H9 (cell line): ENCODE data around the gene PSMB7. TPM values are rescaled to one million over a fixed set of nuclear protein-coding genes. Genes with fewer than 3 reads are reported as not detected.

Experiments used
- DNase-seq: peaks from one replicate; pipeline ENCODE4 v3.0.0-alpha.2; 2017
- H2AFZ ChIP-seq: one replicate; pipeline ENCODE4 v1.6.1; 2013; ENCODE audit warnings: mild to moderate bottlenecking, low read length, control low read depth, moderate library complexity
- H2AK5ac ChIP-seq: 2 replicates; pipeline ENCODE4 v1.6.1; 2013; ENCODE audit warnings: low read length, control low read depth, mixed read lengths; ENCODE audit not compliant: insufficient read length
- H2BK120ac ChIP-seq: one replicate; pipeline ENCODE4 v1.6.1; 2013; ENCODE audit warnings: low read depth, mild to moderate bottlenecking, low read length, control low read depth, inconsistent platforms; ENCODE audit not compliant: poor library complexity, severe bottlenecking
- H2BK12ac ChIP-seq: 2 replicates; pipeline ENCODE4 v1.6.1; 2013; ENCODE audit warnings: low read length, control low read depth, mixed read lengths, low read depth; ENCODE audit not compliant: insufficient read length
- H2BK15ac ChIP-seq: 2 replicates; pipeline ENCODE4 v1.6.1; 2013; ENCODE audit warnings: low read depth, low read length, control low read depth
- H2BK20ac ChIP-seq: one replicate; pipeline ENCODE4 v1.6.1; 2013; ENCODE audit warnings: low read depth, mild to moderate bottlenecking, low read length, control low read depth, inconsistent platforms; ENCODE audit not compliant: poor library complexity, severe bottlenecking
- H2BK5ac ChIP-seq: 2 replicates; pipeline ENCODE4 v1.6.1; 2013; ENCODE audit warnings: low read length, control low read depth, mixed read lengths; ENCODE audit not compliant: insufficient read length
- H3K14ac ChIP-seq: 2 replicates; pipeline ENCODE4 v1.6.1; 2013; ENCODE audit warnings: low read length, control low read depth; ENCODE audit not compliant: insufficient read depth
- H3K18ac ChIP-seq: 2 replicates; pipeline ENCODE4 v1.6.1; 2013; ENCODE audit warnings: low read depth, mild to moderate bottlenecking, mixed read lengths, low read length, control low read depth; ENCODE audit not compliant: insufficient read length
- H3K23ac ChIP-seq: 2 replicates; pipeline ENCODE4 v1.6.1; 2013; ENCODE audit warnings: low read length, control low read depth, mixed read lengths, low read depth; ENCODE audit not compliant: insufficient read length
- H3K23me2 ChIP-seq: 2 replicates; pipeline ENCODE4 v1.6.1; 2013; ENCODE audit warnings: low read depth, mild to moderate bottlenecking, mixed read lengths, low read length, control low read depth; ENCODE audit not compliant: insufficient read length, poor library complexity, severe bottlenecking
- H3K27ac ChIP-seq: 2 replicates; pipeline ENCODE4 v1.5.1; 2013; ENCODE audit warnings: low read length, control low read depth, mixed read lengths, low read depth; ENCODE audit not compliant: insufficient read length
- H3K27me3 ChIP-seq: 2 replicates; pipeline ENCODE4 v1.6.1; 2013; ENCODE audit warnings: low read length, control low read depth, inconsistent platforms; ENCODE audit not compliant: insufficient read depth
- H3K4ac ChIP-seq: 2 replicates; pipeline ENCODE4 v1.6.1; 2013; ENCODE audit warnings: low read depth, mild to moderate bottlenecking, control low read depth, inconsistent platforms, low read length, moderate library complexity
- H3K4me1 ChIP-seq: 2 replicates; pipeline ENCODE4 v1.6.1; 2013; ENCODE audit warnings: low read length, control low read depth, inconsistent platforms; ENCODE audit not compliant: insufficient read depth
- H3K4me2 ChIP-seq: 2 replicates; pipeline ENCODE4 v1.6.1; 2013; ENCODE audit warnings: low read length, control low read depth, mixed read lengths; ENCODE audit not compliant: insufficient read length, insufficient read depth
- H3K56ac ChIP-seq: 2 replicates; pipeline ENCODE4 v1.6.1; 2013; ENCODE audit warnings: low read depth, mild to moderate bottlenecking, mixed read lengths, low read length, control low read depth; ENCODE audit not compliant: insufficient read length
- H3K79me1 ChIP-seq: 2 replicates; pipeline ENCODE4 v1.6.1; 2013; ENCODE audit warnings: low read depth, mild to moderate bottlenecking, moderate library complexity, low read length, control low read depth, inconsistent platforms; ENCODE audit not compliant: insufficient read depth, poor library complexity, severe bottlenecking
- H3K79me2 ChIP-seq: 2 replicates; pipeline ENCODE4 v1.6.1; 2013; ENCODE audit warnings: low read length, control low read depth, inconsistent platforms; ENCODE audit not compliant: insufficient read depth
- H3K9ac ChIP-seq: 2 replicates; pipeline ENCODE4 v1.6.1; 2013; ENCODE audit warnings: low read length, control low read depth, mixed read lengths; ENCODE audit not compliant: insufficient read length; ENCODE audit errors: extremely low read depth
- H3K9me3 ChIP-seq: one replicate; pipeline ENCODE4 v1.6.1; 2013; ENCODE audit warnings: low read depth, low read length, inconsistent platforms; ENCODE audit not compliant: control insufficient read depth
- H3T11ph ChIP-seq: one replicate; pipeline ENCODE4 v1.6.1; 2013; ENCODE audit warnings: mild to moderate bottlenecking, low read length, control low read depth, inconsistent platforms
- H4K20me1 ChIP-seq: one replicate; pipeline ENCODE4 v1.6.1; 2013; ENCODE audit not compliant: control insufficient read depth, insufficient read length, insufficient read depth
- H4K5ac ChIP-seq: 2 replicates; pipeline ENCODE4 v1.6.1; 2013; ENCODE audit warnings: low read depth, mild to moderate bottlenecking, mixed read lengths, low read length, control low read depth; ENCODE audit not compliant: insufficient read length
- H4K8ac ChIP-seq: replicated peaks from 2 replicates; pipeline ENCODE4 v1.6.1; 2013; ENCODE audit warnings: low read length, control low read depth, mixed read lengths, low read depth; ENCODE audit not compliant: insufficient read length
- H4K91ac ChIP-seq: 2 replicates; pipeline ENCODE4 v1.6.1; 2013; ENCODE audit warnings: low read depth, mild to moderate bottlenecking, moderate library complexity, mixed read lengths, low read length, control low read depth; ENCODE audit not compliant: insufficient read length
- H3K27ac Mint-ChIP-seq, 3 experiments: 2 replicates in 2 of 3; 3 replicates in 1 of 3; pipeline ENCODE4 v1.8.0; 2020 to 2021; ENCODE audit warnings: mixed read lengths in 3 of 3, mild to moderate bottlenecking in 1 of 3, moderate library complexity in 1 of 3
- H3K27me3 Mint-ChIP-seq: 2 replicates; pipeline ENCODE4 v1.8.0; 2021; ENCODE audit warnings: low read depth, mild to moderate bottlenecking, moderate library complexity, mixed read lengths
- H3K36me3 Mint-ChIP-seq, 3 experiments: 2 replicates in 2 of 3; 3 replicates in 1 of 3; pipeline ENCODE4 v1.8.0; 2020 to 2021; ENCODE audit warnings: low read depth in 3 of 3, mixed read lengths in 3 of 3; ENCODE audit not compliant: insufficient read depth in 1 of 3
- H3K4me1 Mint-ChIP-seq, 2 experiments: 2 replicates each; pipeline ENCODE4 v1.8.0; 2020; ENCODE audit warnings: mixed read lengths in 2 of 2
- H3K4me3 Mint-ChIP-seq, 2 experiments: 2 replicates in 1 of 2; 3 replicates in 1 of 2; pipeline ENCODE4 v1.8.0; 2020 to 2021; ENCODE audit warnings: mild to moderate bottlenecking in 2 of 2, mixed read lengths in 2 of 2, moderate library complexity in 1 of 2
- H3K9me3 Mint-ChIP-seq, 2 experiments: 2 replicates in 1 of 2; 3 replicates in 1 of 2; pipeline ENCODE4 v1.8.0; 2020; ENCODE audit warnings: mild to moderate bottlenecking in 2 of 2, mixed read lengths in 2 of 2, moderate library complexity in 1 of 2
- CTCF ChIP-seq: fragments of 200-600 bp; sonication (generic); conservative IDR thresholded peaks from 3 replicates; pipeline ENCODE4 v1.8.0; 2021; ENCODE audit warnings: antibody characterized with exemption, mild to moderate bottlenecking
- WGBS: extraction: QIAGEN DNeasy Blood & Tissue Kit; methylation state at CpG from one replicate; pipeline ENCODE4 v1.1.7; 2013; ENCODE audit warnings: missing lambda C conversion rate, low lambda C conversion rate, mixed read lengths; ENCODE audit not compliant: insufficient read length; ENCODE audit errors: extremely low coverage; 5-methylcytosine and 5-hydroxymethylcytosine counted together
- total RNA-seq: library from RNA; stranded (reverse); gene quantifications from 2 replicates; pipeline ENCODE4 v1.2.1, GENCODE V29; 2021

Gene PSMB7
- total RNA-seq, 1 experiment from 2014 or later: 209 TPM

GRCh38 chr9:124349675-124350493 is 65.4 kb downstream of the PSMB7 start:
- no CpG with 5 or more reads among the region's 25 CpGs for WGBS
- Mint-ChIP-seq H3K27me3 (no peaks in the 10 kb centered on the region), H3K36me3 (peaks cover 21 to 52% (median 51%) of the 10 kb centered on the region in 3 experiments; a peak in 6 of 7 replicates), H3K4me1 (peaks cover 0 to 12% of the 10 kb centered on the region in 2 experiments; a peak in 2 of 4 replicates), H3K27ac (peak overlapping the region in 1 of 3 experiments; percentile 36; a peak in 1 of 7 replicates), H3K4me3 (no peak overlapping the region), H3K9me3 (no peaks in the 10 kb centered on the region)
- no peak overlapping the region for H2BK20ac ChIP-seq
- no peak overlapping the region for H4K8ac ChIP-seq
- H2AFZ ChIP-seq: no peak overlapping the region
- H2BK5ac ChIP-seq: no peak overlapping the region
- H3K23ac ChIP-seq: no peak overlapping the region
- no peak overlapping the region for H4K91ac ChIP-seq
- no peaks in the 10 kb centered on the region for H3K4me1 ChIP-seq
- no peak for TF ChIP-seq CTCF
- H3K27ac ChIP-seq: no peak overlapping the region
- no peak overlapping the region for H2BK15ac ChIP-seq
- H3K4ac ChIP-seq: no peak overlapping the region
- no peaks in the 10 kb centered on the region for H3K23me2 ChIP-seq
- no peaks in the 10 kb centered on the region for H3K27me3 ChIP-seq
- no peak overlapping the region for H2BK120ac ChIP-seq
- no peak overlapping the region for H3K9ac ChIP-seq
- no peaks in the 10 kb centered on the region for H4K20me1 ChIP-seq
- no peak overlapping the region for H3T11ph ChIP-seq
- H3K79me1 ChIP-seq: no peaks in the 10 kb centered on the region
- no peak overlapping the region for H2AK5ac ChIP-seq
- H2BK12ac ChIP-seq: no peak overlapping the region
- H3K4me2 ChIP-seq: no peak overlapping the region
- H4K5ac ChIP-seq: no peak overlapping the region
- DNase-seq: no peak
- H3K9me3 ChIP-seq: no peaks in the 10 kb centered on the region
- H3K18ac ChIP-seq: no peak overlapping the region
- no peak overlapping the region for H3K56ac ChIP-seq
- H3K14ac ChIP-seq: no peak overlapping the region
- no peaks in the 10 kb centered on the region for H3K79me2 ChIP-seq
